ENCODE measurements around the gene SLC5A10.

DNA sequence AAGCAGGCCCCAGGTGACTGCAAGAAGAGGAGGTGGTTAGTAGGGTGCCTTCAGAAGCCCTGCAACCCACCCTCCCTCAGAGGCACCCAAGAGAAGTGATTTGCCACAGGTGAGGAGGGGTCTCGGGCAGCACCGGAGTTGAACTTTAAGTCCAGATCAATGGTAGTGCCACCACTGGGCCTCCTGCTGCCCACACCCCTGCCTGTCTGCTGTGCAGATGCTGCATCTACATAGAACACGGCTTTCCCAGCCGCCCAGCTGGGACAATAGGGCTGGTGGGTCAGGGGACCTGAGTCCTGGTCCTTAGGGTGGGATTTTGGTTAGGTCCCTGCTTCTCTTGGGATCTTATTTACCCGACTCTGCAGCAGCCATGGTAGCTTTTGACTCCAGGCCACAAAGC, 70.2 kb downstream of the SLC5A10 start:
- TF ChIP-seq, protein P1, sequence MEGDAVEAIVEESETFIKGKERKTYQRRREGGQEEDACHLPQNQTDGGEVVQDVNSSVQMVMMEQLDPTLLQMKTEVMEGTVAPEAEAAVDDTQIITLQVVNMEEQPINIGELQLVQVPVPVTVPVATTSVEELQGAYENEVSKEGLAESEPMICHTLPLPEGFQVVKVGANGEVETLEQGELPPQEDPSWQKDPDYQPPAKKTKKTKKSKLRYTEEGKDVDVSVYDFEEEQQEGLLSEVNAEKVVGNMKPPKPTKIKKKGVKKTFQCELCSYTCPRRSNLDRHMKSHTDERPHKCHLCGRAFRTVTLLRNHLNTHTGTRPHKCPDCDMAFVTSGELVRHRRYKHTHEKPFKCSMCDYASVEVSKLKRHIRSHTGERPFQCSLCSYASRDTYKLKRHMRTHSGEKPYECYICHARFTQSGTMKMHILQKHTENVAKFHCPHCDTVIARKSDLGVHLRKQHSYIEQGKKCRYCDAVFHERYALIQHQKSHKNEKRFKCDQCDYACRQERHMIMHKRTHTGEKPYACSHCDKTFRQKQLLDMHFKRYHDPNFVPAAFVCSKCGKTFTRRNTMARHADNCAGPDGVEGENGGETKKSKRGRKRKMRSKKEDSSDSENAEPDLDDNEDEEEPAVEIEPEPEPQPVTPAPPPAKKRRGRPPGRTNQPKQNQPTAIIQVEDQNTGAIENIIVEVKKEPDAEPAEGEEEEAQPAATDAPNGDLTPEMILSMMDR (IDR thresholded peaks at IDR 0.05): no peak
- TF ChIP-seq POLR2A (IDR thresholded peaks at IDR 0.05): no peak
